Spleen (tissue), 11 donors: ENCODE data around the gene ECI1. TPM values are rescaled to one million over a fixed set of nuclear protein-coding genes. Genes with fewer than 3 reads are reported as not detected.
A peak's percentile ranks its signal among the peaks of the same experiment; 100 is the strongest.
"Not testable (repeated sequence)": the region's sequence is repeated elsewhere in the genome, so short reads cannot be mapped to it uniquely, and the experiment has no call there.

Source experiments
- DNase-seq: peaks from one replicate; pipeline ENCODE4 v3.0.0-alpha.2; 2020
- H3K27ac ChIP-seq, 8 donors: fragments of 200-600 bp; sonication (generic) in 7 of 8; 1 replicate in 4 of 8; 2 replicates in 4 of 8; pipeline versions ENCODE4 v1.5.0 to v1.8.0; 2016 to 2021; ENCODE audit warnings: inconsistent platforms in 4 of 8, mild to moderate bottlenecking in 4 of 8, moderate library complexity in 1 of 8
- H3K27me3 ChIP-seq, 7 donors: fragments of 200-600 bp; sonication (generic) in 6 of 7; replicated peaks in 1 of 7; 1 replicate in 4 of 7; 2 replicates in 3 of 7; pipeline versions ENCODE4 v1.5.0 to v1.8.0; 2016 to 2021; ENCODE audit warnings: inconsistent platforms in 3 of 7, mild to moderate bottlenecking in 1 of 7
- H3K36me3 ChIP-seq, 6 donors: fragments of 200-600 bp; sonication (generic) in 5 of 6; 1 replicate in 4 of 6; 2 replicates in 2 of 6; pipeline versions ENCODE4 v1.5.0 to v1.8.0; 2016 to 2021; ENCODE audit warnings: inconsistent platforms in 2 of 6
- H3K4me1 ChIP-seq, 6 donors: fragments of 200-600 bp; sonication (generic) in 5 of 6; 1 replicate in 3 of 6; 2 replicates in 3 of 6; pipeline versions ENCODE4 v1.5.0 to v1.8.0; 2016 to 2021; ENCODE audit warnings: inconsistent platforms in 3 of 6
- H3K4me3 ChIP-seq, 8 donors: fragments of 200-600 bp; sonication (generic) in 7 of 8; 1 replicate in 4 of 8; 2 replicates in 4 of 8; pipeline versions ENCODE4 v1.5.0 to v1.8.0; 2016 to 2021; ENCODE audit warnings: inconsistent platforms in 4 of 8, mild to moderate bottlenecking in 4 of 8, moderate library complexity in 2 of 8
- H3K9me3 ChIP-seq, 8 donors: fragments of 200-600 bp; sonication (generic) in 7 of 8; 1 replicate in 4 of 8; 2 replicates in 4 of 8; pipeline versions ENCODE4 v1.5.0 to v1.8.0; 2016 to 2021; ENCODE audit warnings: inconsistent platforms in 4 of 8
- POLR2A ChIP-seq, 3 donors: fragments of 450-650 bp; IDR thresholded peaks; one replicate each; pipeline ENCODE4 v1.5.1; 2017; ENCODE audit warnings: antibody characterized with exemption in 3 of 3, mild to moderate bottlenecking in 1 of 3
- POLR2AphosphoS5 ChIP-seq, 3 donors: sonication (generic); formaldehyde crosslinking; IDR thresholded peaks; one replicate each; pipeline ENCODE4 v1.5.1; 2017; ENCODE audit warnings: antibody characterized with exemption in 3 of 3
- WGBS, 5 donors: extraction: QIAGEN DNeasy Blood & Tissue Kit in 3 of 5; methylation state at CpG; one replicate each; pipeline versions ENCODE4 v1.1.5 to v1.1.7; 2013 to 2018; 5-methylcytosine and 5-hydroxymethylcytosine counted together
- intact Hi-C: fragments of 100-400 bp; cut with DNase I; formaldehyde crosslinking; loops from one replicate; pipeline ENCODE4 v1.15.0; 2023; ENCODE audit warnings: low total_unique reads
- polyA plus RNA-seq, 3 donors: library from polyadenylated mRNA; stranded (reverse); fragments of 200-250 nt; gene quantifications; one replicate each; pipeline ENCODE4 v1.2.1, GENCODE V29; 2013
- total RNA-seq, 7 donors: library from RNA; depleted of rRNA in 3 of 7; stranded (reverse); fragments of >200 nt in 3 of 7; fragmentation: NEBNext Ultra II Directional in 4 of 7; extraction: Animal tissue kit (Norgen Biotek cat#: 25700) in 4 of 7; gene quantifications; one replicate each; pipeline versions ENCODE4 v1.1.0 to v1.2.1, GENCODE V29; 2016 to 2021
- TF ChIP-seq, protein P1 (sequence below), 11 experiments: fragments of 200-600 bp in 7 of 11; fragments of 450-650 bp in 4 of 11; sonication (generic) in 4 of 11; IDR thresholded peaks in 8 of 11; conservative IDR thresholded peaks in 3 of 11; 1 replicate in 7 of 11; 2 replicates in 4 of 11; pipeline versions ENCODE4 v1.4.0 to v1.8.0; 2016 to 2021; ENCODE audit warnings: antibody characterized with exemption in 11 of 11, inconsistent platforms in 4 of 11, mild to moderate bottlenecking in 1 of 11
- donor health status: healthy with polysubstance abuse.
- donor health status: DM: no; HTN: no; CAD: no; lungs with moderate emphysema.
- donor health status: DM: no; HTN: no; CAD: no.
- donor health status: Bipolar disorder and iron deficiency.
- donor health status: healthy.
- donor health status: DM: no; HTN: no; CAD: no.
- donor health status: DM: yes; HTN: yes; CAD: no.

ECI1 gene
- total and polyA plus RNA-seq, 10 donors, result 20.6 to 54.8 (median 34.0) TPM

- no peaks in the 10 kb centered on the region for H3K27me3 ChIP-seq
- H3K9me3 ChIP-seq, result no peaks in the 10 kb centered on the region
- DNase-seq, result peak; percentile 98
- TF ChIP-seq POLR2A (IDR thresholded peaks at IDR 0.05) (peak; percentile 92 to 94 (median 94)), POLR2AphosphoS5 (IDR thresholded peaks at IDR 0.05) (peak; percentile 99 to 100 (median 99))
- TF ChIP-seq, protein P1, sequence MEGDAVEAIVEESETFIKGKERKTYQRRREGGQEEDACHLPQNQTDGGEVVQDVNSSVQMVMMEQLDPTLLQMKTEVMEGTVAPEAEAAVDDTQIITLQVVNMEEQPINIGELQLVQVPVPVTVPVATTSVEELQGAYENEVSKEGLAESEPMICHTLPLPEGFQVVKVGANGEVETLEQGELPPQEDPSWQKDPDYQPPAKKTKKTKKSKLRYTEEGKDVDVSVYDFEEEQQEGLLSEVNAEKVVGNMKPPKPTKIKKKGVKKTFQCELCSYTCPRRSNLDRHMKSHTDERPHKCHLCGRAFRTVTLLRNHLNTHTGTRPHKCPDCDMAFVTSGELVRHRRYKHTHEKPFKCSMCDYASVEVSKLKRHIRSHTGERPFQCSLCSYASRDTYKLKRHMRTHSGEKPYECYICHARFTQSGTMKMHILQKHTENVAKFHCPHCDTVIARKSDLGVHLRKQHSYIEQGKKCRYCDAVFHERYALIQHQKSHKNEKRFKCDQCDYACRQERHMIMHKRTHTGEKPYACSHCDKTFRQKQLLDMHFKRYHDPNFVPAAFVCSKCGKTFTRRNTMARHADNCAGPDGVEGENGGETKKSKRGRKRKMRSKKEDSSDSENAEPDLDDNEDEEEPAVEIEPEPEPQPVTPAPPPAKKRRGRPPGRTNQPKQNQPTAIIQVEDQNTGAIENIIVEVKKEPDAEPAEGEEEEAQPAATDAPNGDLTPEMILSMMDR (IDR thresholded peaks at IDR 0.05 in 8 of 11, conservative IDR thresholded peaks at IDR 0.05 in 3 of 11), result peak in 1 of 11 experiments; percentile 18
- intact Hi-C loops, result no loop called here
- peaks cover 33 to 85% (median 45%) of the 10 kb centered on the region in 6 donors for H3K4me1 ChIP-seq
- H3K36me3 ChIP-seq, result peaks cover 0 to 30% (median 17%) of the 10 kb centered on the region in 6 donors
- peak within 1 kb of the TSS; percentile 96 to 100 (median 98) for H3K27ac ChIP-seq
- peak within 1 kb of the TSS; percentile 68 to 99 (median 94) for H3K4me3 ChIP-seq
- WGBS, 5 donors, result 0 to 2% (median 1%) methylated on average over 31 to 88 of the region's 88 CpGs
These were observed 16.7 kb upstream of the ECI1 start, which contains the start of gene RNPS1 for GRCh38 chr16:2267913-2268666. TSS of gene RNPS1 (minus strand) at chr16:2268126. CDS start at chr16:2264643, 3,483 bp downstream.

DNA sequence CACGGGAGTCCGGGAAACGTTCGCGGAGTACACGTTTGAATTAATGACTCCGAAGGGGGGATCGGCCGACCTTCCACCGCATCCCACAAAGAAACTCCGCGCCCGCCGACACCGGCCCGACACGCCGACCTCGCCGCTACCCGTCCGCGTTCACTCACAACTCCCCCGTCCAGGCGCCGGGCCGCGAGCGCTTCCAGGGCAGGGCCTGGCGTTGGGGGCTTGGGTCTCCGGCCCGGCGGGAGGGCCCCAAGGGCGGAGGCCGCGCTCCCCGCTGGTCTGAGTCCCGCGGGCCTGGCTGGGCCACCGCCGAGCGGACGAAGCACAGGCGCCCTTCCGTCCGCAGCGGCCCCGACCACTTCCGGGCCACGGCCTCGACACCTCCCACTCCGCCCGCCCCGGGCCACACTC is 16.1 kb upstream of the ECI1 start:
- Histone ChIP-seq H3K4me1 (peaks cover 33 to 83% (median 45%) of the 10 kb centered on the region in 6 donors), H3K4me3 (peak overlapping the region; percentile 68 to 99 (median 94)), H3K27ac (peak overlapping the region; percentile 96 to 100 (median 98)), H3K36me3 (peaks cover 0 to 36% (median 23%) of the 10 kb centered on the region in 6 donors)
- DNase-seq, H3K9me3 ChIP-seq, H3K27me3 ChIP-seq, intact Hi-C loops: not testable (repeated sequence)
- 0 to 2% (median 1%) methylated on average over 6 to 54 of the region's 54 CpGs for WGBS, 5 donors

DNA sequence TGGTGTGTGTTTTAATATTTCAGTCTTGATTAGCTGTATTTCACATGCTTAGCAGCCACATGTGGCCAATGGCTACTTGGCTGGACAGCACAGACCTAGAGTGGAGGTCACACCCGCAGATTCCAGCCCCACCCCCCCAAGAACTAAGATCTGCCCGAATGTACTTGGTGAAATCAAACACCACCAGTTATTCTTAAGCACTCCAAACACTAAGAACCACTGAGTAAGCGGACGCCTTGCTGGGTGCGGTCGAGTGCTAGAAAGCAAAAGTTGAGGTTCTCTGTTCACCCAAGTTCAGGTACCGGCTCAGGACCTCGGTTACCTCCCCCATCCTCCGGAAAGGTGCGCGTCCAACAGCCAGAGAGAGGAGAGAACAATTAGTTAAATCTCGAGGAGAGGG is 15.5 kb upstream of the ECI1 start:
- H3K36me3 ChIP-seq, result peaks cover 0 to 42% (median 29%) of the 10 kb centered on the region in 6 donors

DNA sequence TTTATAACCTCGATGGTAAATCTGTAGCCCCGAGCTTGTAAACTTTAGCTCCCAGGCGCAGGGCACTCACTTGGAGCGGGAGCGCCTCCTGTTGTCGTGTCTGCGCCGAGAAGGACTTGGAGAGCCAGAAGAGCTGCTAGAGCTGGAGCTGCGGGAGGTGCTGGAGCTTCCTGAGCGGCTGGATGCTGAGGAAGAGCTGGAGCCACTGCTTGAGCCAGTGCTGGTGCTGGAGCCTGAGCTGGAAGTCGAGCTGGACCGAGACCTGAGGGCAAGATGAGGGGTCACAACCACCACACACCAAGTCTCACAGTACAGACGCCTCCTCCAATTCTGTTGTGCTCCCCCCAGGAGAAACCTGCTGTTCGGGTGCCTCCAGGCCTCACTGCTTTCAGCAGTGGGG is 11.6 kb upstream of the ECI1 start:
- DNase-seq, H3K27me3 ChIP-seq, H3K9me3 ChIP-seq, intact Hi-C loops, H3K4me3 ChIP-seq, H3K27ac ChIP-seq: not testable (repeated sequence)
- Histone ChIP-seq H3K36me3 (peaks cover 0 to 80% (median 68%) of the 10 kb centered on the region in 6 donors), H3K4me1 (peaks cover 19 to 44% (median 28%) of the 10 kb centered on the region in 6 donors)
- WGBS, 5 donors, result 84 to 95% (median 90%) methylated on average over 8 to 14 of the region's 14 CpGs

More for the DNA sequence above, 15.5 kb upstream of the ECI1 start:
- intact Hi-C loops, H3K27me3 ChIP-seq, H3K9me3 ChIP-seq, DNase-seq: not testable (repeated sequence)
- Histone ChIP-seq H3K27ac (peak overlapping the region in 5 of 8 donors; percentile 96 to 100 (median 98)), H3K4me3 (peak overlapping the region; percentile 68 to 99 (median 94)), H3K4me1 (peaks cover 33 to 78% (median 45%) of the 10 kb centered on the region in 6 donors)
- 4 to 21% (median 17%) methylated on average over 6 to 12 of the region's 12 CpGs for WGBS, 5 donors

DNA sequence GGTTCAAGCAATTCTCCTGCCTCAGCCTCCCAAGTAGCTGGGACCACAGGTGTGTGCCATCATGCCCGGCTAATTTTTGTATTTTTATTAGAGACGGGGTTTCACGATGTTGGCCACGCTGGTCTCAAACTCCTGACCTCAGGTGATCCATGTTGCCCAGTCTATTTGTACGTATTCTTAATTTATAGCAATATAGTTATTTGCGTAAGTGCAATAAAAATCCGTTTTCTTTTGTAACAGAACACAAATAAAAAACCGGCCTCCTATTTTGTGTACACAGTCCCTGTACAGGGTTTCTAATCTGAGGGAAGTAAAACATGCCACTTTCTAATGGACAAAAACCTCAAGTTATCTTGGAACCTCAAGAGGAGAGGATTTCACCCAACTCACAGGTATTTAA is 8.9 kb upstream of the ECI1 start:
- intact Hi-C loops, result no loop called here
- 95 to 98% (median 97%) methylated on average over 8 of the region's 8 CpGs for WGBS, 5 donors

GRCh38 chr16:2258530-2258929 is 7.1 kb upstream of the ECI1 start:
- Histone ChIP-seq H3K4me1 (peaks cover 0 to 12% (median 3%) of the 10 kb centered on the region in 6 donors), H3K36me3 (peaks cover 3 to 100% (median 99%) of the 10 kb centered on the region in 6 donors)
- H3K27ac ChIP-seq, H3K4me3 ChIP-seq, intact Hi-C loops, H3K27me3 ChIP-seq, DNase-seq, H3K9me3 ChIP-seq: not testable (repeated sequence)
- 91 to 97% (median 96%) methylated on average over 7 of the region's 7 CpGs for whole genome bisulfite sequencing, 5 donors

More for the DNA sequence above, 8.9 kb upstream of the ECI1 start:
- no peak overlapping the region for H3K27ac ChIP-seq
- no peaks in the 10 kb centered on the region for H3K27me3 ChIP-seq
- no peak for DNase-seq
- no peaks in the 10 kb centered on the region for H3K9me3 ChIP-seq
- H3K36me3 ChIP-seq, result peaks cover 3 to 100% (median 95%) of the 10 kb centered on the region in 6 donors
- H3K4me3 ChIP-seq, result no peak overlapping the region
- TF ChIP-seq, protein P1 (IDR thresholded peaks at IDR 0.05 in 8 of 11, conservative IDR thresholded peaks at IDR 0.05 in 3 of 11), result no peak
- TF ChIP-seq POLR2A (IDR thresholded peaks at IDR 0.05) (no peak), POLR2AphosphoS5 (IDR thresholded peaks at IDR 0.05) (no peak)
- peaks cover 6 to 22% (median 9%) of the 10 kb centered on the region in 6 donors for H3K4me1 ChIP-seq
